Measurements from ENCODE around the gene BCL11A.
A peak's percentile ranks its signal among the peaks of the same experiment; 100 is the strongest.

BCL11A gene

DNA sequence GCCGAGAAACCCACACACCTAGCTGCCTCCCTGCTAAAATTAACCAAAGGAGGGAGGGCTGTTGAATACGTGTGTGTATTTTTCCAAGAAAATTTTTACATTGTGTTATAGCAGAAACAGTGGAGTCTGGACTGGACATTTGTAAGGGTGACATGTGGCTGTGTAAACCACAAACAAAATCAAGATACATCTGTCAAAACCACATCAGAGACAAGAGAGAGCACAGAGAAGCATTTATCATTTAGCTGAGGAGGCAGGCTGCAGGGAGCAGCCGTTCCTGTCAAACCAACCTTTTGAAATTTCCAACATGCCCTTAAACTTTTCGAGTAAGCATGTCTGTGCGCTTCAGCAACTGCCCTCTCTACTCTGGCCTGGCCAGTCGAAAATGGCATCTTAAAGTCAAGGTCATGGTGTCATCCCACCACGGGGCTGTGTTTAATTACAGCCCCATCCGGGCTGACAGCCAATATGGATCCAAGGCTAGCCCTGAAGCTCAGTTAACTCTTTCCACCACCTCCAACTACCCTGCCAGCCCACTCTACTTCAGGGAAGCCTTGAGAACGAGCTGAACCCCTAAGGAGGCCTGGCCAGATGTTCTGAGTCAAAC is 8.4 kb downstream of the BCL11A start:
- no peak overlapping the region for H3K4me3 Mint-ChIP-seq
- ATAC-seq (no peak), DNase-seq (no peak)
- no peaks in the 10 kb centered on the region for H3K36me3 Mint-ChIP-seq (ENCODE audit: low read depth)
- H3K9me3 Mint-ChIP-seq = no peaks in the 10 kb centered on the region
- H3K27me3 Mint-ChIP-seq = peaks cover 53% of the 10 kb centered on the region
- H3K27ac Mint-ChIP-seq = peak overlapping the region; percentile 14
- H3K4me1 Mint-ChIP-seq = peaks cover 22% of the 10 kb centered on the region

DNA sequence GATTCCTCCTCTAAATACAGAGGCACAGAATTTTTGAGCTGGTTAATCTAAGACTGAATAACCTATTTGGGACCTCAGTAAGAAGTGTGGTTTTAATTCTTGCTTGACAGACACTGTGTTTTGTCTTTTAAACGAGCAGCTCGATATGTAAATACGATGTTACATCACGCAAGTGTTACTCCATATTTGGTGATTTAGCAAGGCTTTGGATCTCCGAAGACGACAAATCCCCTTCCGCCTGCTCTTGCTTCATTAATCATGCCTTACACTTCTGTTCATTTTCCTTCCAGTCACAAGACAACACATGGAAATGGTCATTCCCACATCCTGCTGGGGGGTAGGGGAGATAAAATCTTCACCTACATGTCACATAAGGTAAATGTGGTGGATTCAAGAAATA is 9.4 kb downstream of the BCL11A start:
- Mint-ChIP-seq H3K36me3 (ENCODE audit: low read depth) (no peaks in the 10 kb centered on the region), H3K27me3 (peaks cover 46% of the 10 kb centered on the region), H3K27ac (no peak overlapping the region), H3K9me3 (no peaks in the 10 kb centered on the region), H3K4me3 (no peak overlapping the region), H3K4me1 (peaks cover 16% of the 10 kb centered on the region)
- DNase-seq = no peak
- ATAC-seq = no peak

DNA sequence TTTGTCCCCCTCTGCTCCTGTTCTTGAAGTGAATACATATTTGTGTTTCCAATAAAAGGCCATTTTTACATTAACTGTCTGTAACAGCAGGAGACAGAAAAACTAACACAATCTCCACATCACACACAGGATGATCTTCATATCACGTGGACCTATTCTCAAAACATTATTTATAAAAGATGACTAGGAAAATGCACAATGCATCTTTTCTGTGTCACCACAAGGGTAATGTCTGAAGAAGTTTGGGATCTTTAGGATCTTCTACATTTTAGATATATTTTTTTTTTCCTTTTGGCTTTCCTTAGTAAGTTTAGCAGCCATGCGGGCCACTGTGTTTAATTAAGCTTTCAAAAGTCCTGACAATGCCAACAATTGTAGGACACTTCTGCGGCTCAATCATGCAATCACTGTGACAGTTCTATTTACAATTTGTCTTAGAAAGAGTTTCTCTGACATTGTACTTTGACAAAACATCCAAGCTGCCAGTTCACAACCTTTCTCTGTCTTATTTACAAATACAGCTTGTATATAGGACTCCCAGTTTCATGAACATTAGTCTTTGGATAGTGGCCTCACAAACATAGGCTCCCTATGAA is 12.3 kb downstream of the BCL11A start:
- H3K27me3 Mint-ChIP-seq = peaks cover 25% of the 10 kb centered on the region
- H3K36me3 Mint-ChIP-seq (ENCODE audit: low read depth) = no peaks in the 10 kb centered on the region

DNA sequence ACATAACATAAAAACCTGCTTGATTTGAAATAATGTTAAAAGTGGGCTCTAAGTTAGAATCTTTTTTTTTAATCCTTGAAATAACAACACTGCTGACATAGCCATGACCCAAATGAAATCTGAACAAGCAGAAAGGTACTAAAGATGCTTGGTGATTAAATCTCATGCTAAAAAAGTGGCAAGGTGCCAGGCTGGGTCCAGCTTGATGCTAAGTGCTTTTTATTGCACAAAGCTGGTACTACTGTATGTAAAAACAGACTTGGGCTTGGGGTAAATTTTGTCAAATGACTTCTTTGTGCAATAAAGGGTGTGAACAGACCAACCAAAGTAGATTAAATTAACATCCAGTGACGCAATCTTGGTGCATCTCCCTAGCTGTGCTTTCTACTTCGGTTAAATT is 13.4 kb downstream of the BCL11A start:
- ATAC-seq (no peak), DNase-seq (no peak)
- Mint-ChIP-seq H3K4me1 (peaks cover 15% of the 10 kb centered on the region), H3K9me3 (no peaks in the 10 kb centered on the region), H3K27me3 (peaks cover 17% of the 10 kb centered on the region), H3K4me3 (no peak overlapping the region), H3K27ac (no peak overlapping the region), H3K36me3 (ENCODE audit: low read depth) (no peaks in the 10 kb centered on the region)

More for the DNA sequence above, 12.3 kb downstream of the BCL11A start:
- Mint-ChIP-seq H3K9me3 (no peaks in the 10 kb centered on the region), H3K4me1 (peaks cover 13% of the 10 kb centered on the region), H3K4me3 (no peak overlapping the region), H3K27ac (no peak overlapping the region)
- ATAC-seq = no peak
- DNase-seq = no peak

DNA sequence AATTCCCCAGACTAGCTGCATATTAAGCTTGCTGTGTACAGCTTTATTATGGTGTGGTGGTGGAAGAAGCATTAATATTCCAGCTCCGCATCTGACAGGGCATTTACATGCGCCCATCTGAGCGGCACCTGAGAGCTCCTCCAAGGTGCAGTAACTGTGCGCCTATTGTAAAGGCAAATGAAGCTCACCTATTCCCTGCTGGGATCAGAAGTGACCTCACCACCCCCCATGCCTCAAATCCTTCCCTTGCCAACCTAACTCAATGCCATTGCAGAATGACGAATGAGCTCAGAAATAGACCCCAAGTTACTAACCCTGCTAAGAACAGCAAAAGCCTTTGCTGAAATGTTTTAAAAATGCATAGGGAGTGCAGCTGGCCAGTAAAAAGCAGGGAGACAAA is 14.3 kb downstream of the BCL11A start:
- no peak overlapping the region for H3K27ac Mint-ChIP-seq
- ATAC-seq = no peak
- peaks cover 9% of the 10 kb centered on the region for H3K4me1 Mint-ChIP-seq

DNA sequence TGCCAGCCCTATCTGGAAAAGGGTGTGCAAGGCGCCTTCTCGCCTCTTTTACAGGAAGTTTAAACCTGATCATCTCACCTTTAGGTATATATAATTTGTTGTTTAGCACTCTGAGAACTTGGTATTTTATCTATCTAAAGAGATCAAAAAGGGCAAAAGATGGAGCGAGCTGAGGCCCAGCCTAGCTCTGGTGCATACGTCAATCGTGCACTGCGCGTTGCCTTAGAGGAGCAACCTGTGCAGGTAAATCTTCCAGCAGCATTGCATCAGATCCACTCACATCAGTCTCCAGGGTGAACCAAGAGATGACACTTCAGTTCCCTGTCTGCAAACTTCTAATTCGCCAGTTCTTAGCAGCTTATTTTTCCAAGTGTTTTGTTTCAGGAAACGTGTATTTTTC is 15.4 kb downstream of the BCL11A start:
- no peaks in the 10 kb centered on the region for H3K9me3 Mint-ChIP-seq
- H3K27ac Mint-ChIP-seq = no peak overlapping the region
- H3K27me3 Mint-ChIP-seq = peaks cover 15% of the 10 kb centered on the region
- no peak overlapping the region for H3K4me3 Mint-ChIP-seq
- DNase-seq (no peak), ATAC-seq (no peak)
- H3K36me3 Mint-ChIP-seq (ENCODE audit: low read depth) = no peaks in the 10 kb centered on the region
- H3K4me1 Mint-ChIP-seq = peaks cover 7% of the 10 kb centered on the region

More for the DNA sequence above, 14.3 kb downstream of the BCL11A start:
- no peak overlapping the region for H3K4me3 Mint-ChIP-seq
- H3K27me3 Mint-ChIP-seq = peaks cover 19% of the 10 kb centered on the region
- H3K9me3 Mint-ChIP-seq = no peaks in the 10 kb centered on the region
- DNase-seq = no peak
- H3K36me3 Mint-ChIP-seq (ENCODE audit: low read depth) = no peaks in the 10 kb centered on the region

DNA sequence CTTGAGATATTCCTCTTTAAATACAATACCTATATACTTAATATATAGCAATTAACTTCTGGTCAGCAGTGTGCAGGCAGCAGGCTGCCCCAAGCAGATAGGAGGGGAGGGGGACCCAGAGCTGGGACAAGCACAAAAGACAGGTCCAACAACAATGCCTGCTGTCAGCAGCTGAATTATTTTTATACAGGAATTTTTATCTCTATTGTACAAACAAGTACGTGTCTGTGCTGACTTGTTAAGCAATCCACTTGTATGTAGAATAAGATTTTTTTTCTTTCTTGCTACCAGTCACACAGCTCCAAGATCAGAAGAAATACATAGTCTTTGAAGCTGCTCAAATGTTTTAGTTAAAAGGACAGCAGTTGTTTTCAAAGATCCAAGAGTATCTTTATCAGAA is 16.7 kb downstream of the BCL11A start:
- no peak for DNase-seq
- H3K4me1 Mint-ChIP-seq = peaks cover 13% of the 10 kb centered on the region
- H3K36me3 Mint-ChIP-seq (ENCODE audit: low read depth) = no peaks in the 10 kb centered on the region

DNA sequence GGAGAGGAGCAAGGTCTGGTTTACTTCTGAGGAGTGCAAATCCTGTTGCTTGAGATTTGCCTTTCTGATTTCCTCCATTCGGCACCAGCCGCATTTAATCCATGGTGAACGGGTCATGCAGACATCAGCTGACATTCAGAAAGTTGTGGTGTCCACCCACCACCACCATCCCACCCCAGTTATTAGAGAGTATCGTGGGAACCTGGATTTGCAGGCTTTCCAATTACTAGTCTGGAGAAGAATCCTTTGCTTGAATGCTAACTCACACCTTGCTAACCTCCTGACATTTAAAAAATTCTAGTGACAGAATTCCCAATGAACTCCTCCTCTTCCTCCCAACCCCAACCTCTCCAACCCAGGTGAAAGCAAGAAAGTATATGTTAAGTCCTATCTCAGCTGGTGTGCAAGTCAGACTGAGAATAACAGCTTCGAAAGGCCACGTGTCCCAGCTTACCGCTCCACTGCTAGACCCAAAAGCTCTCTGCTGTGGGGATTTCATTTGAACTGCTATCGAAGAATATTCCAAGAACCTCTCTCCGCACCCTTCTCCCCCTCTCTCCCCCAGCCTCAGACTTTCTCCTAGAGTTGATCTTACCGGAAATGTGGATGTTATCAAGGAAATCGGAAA is 17.7 kb downstream of the BCL11A start:
- ATAC-seq = no peak
- DNase-seq = no peak
- Mint-ChIP-seq H3K4me1 (peaks cover 14% of the 10 kb centered on the region), H3K4me3 (no peak overlapping the region), H3K27me3 (peaks cover 18% of the 10 kb centered on the region), H3K27ac (no peak overlapping the region), H3K9me3 (no peaks in the 10 kb centered on the region), H3K36me3 (ENCODE audit: low read depth) (no peaks in the 10 kb centered on the region)

More for the DNA sequence above, 16.7 kb downstream of the BCL11A start:
- H3K27ac Mint-ChIP-seq = no peak overlapping the region
- ATAC-seq = no peak
- no peaks in the 10 kb centered on the region for H3K9me3 Mint-ChIP-seq
- peaks cover 17% of the 10 kb centered on the region for H3K27me3 Mint-ChIP-seq
- H3K4me3 Mint-ChIP-seq = no peak overlapping the region

DNA sequence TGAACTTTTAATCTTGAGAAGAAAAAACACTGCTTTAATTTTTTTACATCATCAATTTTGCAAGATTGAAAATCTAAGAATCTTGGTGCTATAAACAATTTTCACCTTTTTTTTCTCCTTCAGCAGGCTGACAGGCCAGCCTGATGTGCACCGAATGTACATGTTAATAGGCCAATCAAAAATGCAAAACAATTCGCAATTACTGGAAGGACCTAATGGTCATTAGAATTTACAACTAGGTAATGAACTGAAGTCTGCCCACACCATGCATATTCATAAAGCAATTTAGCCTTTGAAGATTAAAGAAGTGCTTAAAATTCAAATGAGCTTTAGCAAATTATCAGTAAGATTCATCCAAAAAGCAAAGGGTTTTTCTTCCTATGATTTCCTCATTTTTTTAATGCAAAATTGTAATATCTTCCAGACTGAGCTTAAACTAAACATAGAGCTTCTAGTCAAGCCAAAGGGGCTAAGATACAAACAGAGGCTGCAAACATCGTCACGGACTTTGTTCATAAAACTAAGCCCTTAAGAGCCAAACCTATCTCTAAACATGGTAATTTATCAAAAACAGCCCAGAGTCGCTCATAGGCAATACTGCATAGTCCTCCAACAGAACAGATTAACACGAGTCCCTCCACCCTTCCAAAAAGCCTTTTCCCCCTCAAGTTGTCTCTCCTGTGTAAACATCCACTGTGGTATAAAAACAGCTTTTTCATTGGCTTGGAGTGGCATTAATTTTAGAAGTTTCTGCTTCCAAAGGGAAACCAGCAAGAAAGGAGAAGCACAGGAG is 18.4 kb downstream of the BCL11A start:
- Mint-ChIP-seq H3K4me1 (peaks cover 16% of the 10 kb centered on the region), H3K9me3 (no peaks in the 10 kb centered on the region), H3K27ac (no peak overlapping the region), H3K27me3 (peaks cover 19% of the 10 kb centered on the region), H3K4me3 (no peak overlapping the region), H3K36me3 (ENCODE audit: low read depth) (no peaks in the 10 kb centered on the region)
- no peak for ATAC-seq
- no peak for DNase-seq

DNA sequence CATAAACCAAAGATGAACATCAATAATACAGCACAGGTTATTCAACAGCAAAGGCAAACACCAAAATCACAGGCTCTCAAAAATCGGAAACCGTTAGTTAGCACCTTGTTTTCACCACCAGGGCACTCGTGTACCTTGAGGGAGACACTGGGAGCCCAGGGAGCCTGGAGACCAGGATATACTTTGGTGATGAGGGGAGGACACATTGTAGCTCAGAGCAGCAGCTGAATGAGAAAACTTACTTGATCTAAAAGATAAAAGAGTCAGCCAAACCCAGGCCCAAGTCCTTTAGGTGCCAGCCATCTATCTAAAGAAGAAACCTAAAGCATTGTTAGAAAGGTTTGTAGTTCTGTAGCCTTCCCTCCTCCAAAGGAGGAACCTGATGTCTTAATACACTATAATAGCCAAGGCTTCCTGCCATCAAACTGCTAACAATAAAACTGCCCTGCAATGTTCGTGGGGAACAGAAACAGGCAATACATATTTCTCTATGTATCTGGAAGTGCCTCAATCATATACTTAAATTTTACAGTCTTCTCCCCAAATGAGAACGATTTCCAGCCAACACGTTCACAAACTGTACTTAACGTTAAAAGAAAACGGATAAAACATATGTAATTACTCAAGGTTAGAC is 19.3 kb downstream of the BCL11A start:
- no peak overlapping the region for H3K4me3 Mint-ChIP-seq
- no peaks in the 10 kb centered on the region for H3K36me3 Mint-ChIP-seq (ENCODE audit: low read depth)
- no peak overlapping the region for H3K27ac Mint-ChIP-seq
- no peak for ATAC-seq
- no peaks in the 10 kb centered on the region for H3K9me3 Mint-ChIP-seq
- DNase-seq = no peak
- H3K4me1 Mint-ChIP-seq = peaks cover 19% of the 10 kb centered on the region
- H3K27me3 Mint-ChIP-seq = peaks cover 21% of the 10 kb centered on the region

DNA sequence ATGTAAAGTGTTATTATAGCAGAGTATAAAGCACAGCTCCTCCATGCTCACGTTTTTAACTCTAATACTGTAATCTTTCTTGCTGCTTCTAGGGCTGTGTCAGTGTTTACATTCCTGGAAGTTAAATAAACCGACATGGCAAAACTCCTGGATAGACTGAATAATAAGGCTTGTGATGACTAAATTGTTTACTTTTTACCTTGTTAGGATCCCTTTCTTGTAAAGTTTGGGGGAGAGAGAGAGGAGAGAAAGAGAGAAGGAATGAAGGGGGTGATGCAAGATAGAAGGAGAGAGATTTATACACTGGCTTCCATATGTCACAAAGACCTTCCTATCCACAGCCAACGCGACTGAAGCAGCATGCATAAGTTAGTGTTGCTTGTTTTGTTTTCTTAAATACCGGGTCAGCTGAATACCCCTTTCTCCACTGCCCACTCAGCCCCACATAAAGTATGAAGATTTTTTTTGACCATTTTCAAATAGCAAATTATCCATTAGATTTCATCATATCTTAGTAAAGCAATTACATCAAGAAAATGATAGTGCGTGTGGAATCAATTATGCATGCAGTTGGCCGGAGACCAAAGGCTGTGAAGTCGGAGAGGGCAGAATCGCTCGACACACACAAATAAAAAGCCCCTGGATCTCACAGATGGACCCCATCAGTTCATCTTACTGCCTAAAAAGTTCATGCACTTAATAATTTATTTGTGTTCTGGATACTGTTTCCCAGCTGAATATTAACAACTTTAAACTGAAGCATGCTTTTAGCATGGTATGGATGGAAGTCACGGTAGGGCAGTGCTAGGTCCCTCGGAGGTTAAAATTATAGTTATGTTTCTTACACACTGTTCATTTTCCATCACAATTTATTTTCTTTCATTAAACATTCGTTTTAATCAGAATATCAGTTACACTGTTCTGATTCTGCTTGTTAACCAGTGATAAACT is 20.1 kb downstream of the BCL11A start:
- no peak overlapping the region for H3K27ac Mint-ChIP-seq
- peaks cover 19% of the 10 kb centered on the region for H3K4me1 Mint-ChIP-seq
- no peak overlapping the region for H3K4me3 Mint-ChIP-seq
- DNase-seq = no peak
- no peak for ATAC-seq
- H3K9me3 Mint-ChIP-seq = no peaks in the 10 kb centered on the region
- H3K36me3 Mint-ChIP-seq (ENCODE audit: low read depth) = no peaks in the 10 kb centered on the region
- H3K27me3 Mint-ChIP-seq = peaks cover 23% of the 10 kb centered on the region

DNA sequence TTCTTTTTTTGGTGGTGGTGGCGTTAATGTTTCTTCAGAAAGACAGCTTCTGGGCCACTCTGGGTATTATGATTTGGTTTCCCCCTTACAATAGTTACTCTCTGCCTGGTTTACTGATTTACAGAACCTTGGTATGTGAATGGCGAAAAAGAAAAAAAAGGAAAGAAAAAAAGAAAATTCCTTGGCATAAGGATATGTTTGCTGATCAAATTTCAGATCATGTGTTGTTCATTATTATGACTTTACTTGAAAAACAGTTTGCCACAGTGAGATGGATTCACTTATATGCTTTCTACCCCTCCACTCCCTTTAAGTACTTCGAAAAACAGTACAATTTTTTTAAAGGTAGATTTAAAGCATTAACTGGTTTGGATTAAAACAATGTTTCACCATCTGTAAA is 21.0 kb downstream of the BCL11A start:
- no peak overlapping the region for H3K27ac Mint-ChIP-seq
- peaks cover 23% of the 10 kb centered on the region for H3K27me3 Mint-ChIP-seq
- H3K36me3 Mint-ChIP-seq (ENCODE audit: low read depth) = no peaks in the 10 kb centered on the region
- H3K4me3 Mint-ChIP-seq = no peak overlapping the region
- ATAC-seq = no peak
- no peaks in the 10 kb centered on the region for H3K9me3 Mint-ChIP-seq
- peaks cover 19% of the 10 kb centered on the region for H3K4me1 Mint-ChIP-seq
- DNase-seq = no peak

DNA sequence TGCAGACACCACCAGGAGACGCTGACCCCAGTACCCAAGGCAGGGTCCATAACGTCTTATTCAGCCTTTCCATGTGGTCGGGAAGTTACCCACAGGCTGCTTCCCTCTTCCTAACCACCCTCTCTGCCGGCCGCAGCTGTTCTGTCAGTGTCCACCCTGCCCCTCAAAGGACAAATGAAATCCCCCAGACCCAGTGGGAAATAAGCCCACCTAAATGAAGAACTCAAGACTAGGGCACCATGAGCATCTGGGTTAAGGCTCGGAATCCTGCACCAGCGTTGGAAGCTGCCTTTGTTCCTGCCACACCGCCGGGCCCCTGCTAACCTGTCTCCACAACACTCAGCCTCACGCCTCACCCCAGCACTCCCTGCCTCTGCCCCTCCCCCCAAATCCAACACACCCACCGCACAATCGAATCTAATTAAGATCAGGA is 21.7 kb downstream of the BCL11A start:
- Mint-ChIP-seq H3K27ac (no peak overlapping the region), H3K27me3 (peaks cover 23% of the 10 kb centered on the region), H3K4me3 (no peak overlapping the region)

More for the DNA sequence above, 21.7 kb downstream of the BCL11A start:
- Mint-ChIP-seq H3K9me3 (no peaks in the 10 kb centered on the region), H3K36me3 (ENCODE audit: low read depth) (no peaks in the 10 kb centered on the region), H3K4me1 (peaks cover 23% of the 10 kb centered on the region)
- DNase-seq (no peak), ATAC-seq (no peak)

Data from activated naive CD8-positive, alpha-beta T cell treated with anti-CD3 and anti-CD28 coated beads, Interleukin-2, amount 50 U/mL, for 24 hours (primary cell).